HG03045 (cell line): ENCODE results near the gene PRKAG2.
"Not testable (repeated sequence)": the region's sequence is repeated elsewhere in the genome, so short reads cannot be mapped to it uniquely, and the experiment has no call there.

ENCODE experiments used
- ATAC-seq: cut with Tn5 transposase; IDR thresholded peaks from one replicate; pipeline ENCODE4 v1.9.1; 2021; ENCODE audit warnings: mild to moderate bottlenecking, moderate library complexity; ENCODE audit not compliant: unreplicated experiment

PRKAG2 gene

GRCh38 chr7:151876899-151877777 lies at the start of gene PRKAG2:
Gene PRKAG2, minus strand, starts transcription at chr7:151877115. Its CDS starts 495 bp downstream, at chr7:151876620.
- peak; percentile 59 for ATAC-seq

- ATAC-seq: no peak
Measured at GRCh38 chr7:151926336-151926712, 49.4 kb upstream of the PRKAG2 start.

- ATAC-seq: peak; percentile 54
Measured at GRCh38 chr7:151925446-151926335, 48.8 kb upstream of the PRKAG2 start.

- ATAC-seq: no peak
Measured at GRCh38 chr7:151924508-151924907, 47.6 kb upstream of the PRKAG2 start.

- no peak for ATAC-seq
Measured at GRCh38 chr7:151924001-151924400, 47.1 kb upstream of the PRKAG2 start.

- ATAC-seq: no peak
Measured at GRCh38 chr7:151923097-151923876, 46.4 kb upstream of the PRKAG2 start.

GRCh38 chr7:151921451-151921850 lies 44.5 kb upstream of the PRKAG2 start:
- ATAC-seq: no peak

- ATAC-seq: no peak
Measured at GRCh38 chr7:151920488-151920887, 43.6 kb upstream of the PRKAG2 start.

- no peak for ATAC-seq
Measured at GRCh38 chr7:151919595-151919994, 42.7 kb upstream of the PRKAG2 start.

- no peak for ATAC-seq
Measured at GRCh38 chr7:151918510-151918843, 41.6 kb upstream of the PRKAG2 start.

GRCh38 chr7:151917791-151918509 lies 41.0 kb upstream of the PRKAG2 start:
- ATAC-seq: no peak

GRCh38 chr7:151914051-151914450 lies 37.1 kb upstream of the PRKAG2 start:
- no peak for ATAC-seq

- ATAC-seq: not testable (repeated sequence)
Measured at GRCh38 chr7:151910655-151911054, 33.7 kb upstream of the PRKAG2 start.

GRCh38 chr7:151907115-151907514 lies 30.2 kb upstream of the PRKAG2 start:
- ATAC-seq: not testable (repeated sequence)

GRCh38 chr7:151905766-151906165 lies 28.9 kb upstream of the PRKAG2 start:
- no peak for ATAC-seq

GRCh38 chr7:151905353-151905752 lies 28.4 kb upstream of the PRKAG2 start:
- no peak for ATAC-seq

GRCh38 chr7:151904270-151904669 lies 27.4 kb upstream of the PRKAG2 start:
- ATAC-seq: no peak

- ATAC-seq: no peak
Measured at GRCh38 chr7:151903249-151904032, 26.5 kb upstream of the PRKAG2 start.

- ATAC-seq: no peak
Measured at GRCh38 chr7:151902311-151902710, 25.4 kb upstream of the PRKAG2 start.

- no peak for ATAC-seq
Measured at GRCh38 chr7:151901828-151902227, 24.9 kb upstream of the PRKAG2 start.
